ENCODE results near the gene LIG3.
"Not testable (repeated sequence)": the region's sequence is repeated elsewhere in the genome, so short reads cannot be mapped to it uniquely, and the experiment has no call there.

Gene LIG3

DNA sequence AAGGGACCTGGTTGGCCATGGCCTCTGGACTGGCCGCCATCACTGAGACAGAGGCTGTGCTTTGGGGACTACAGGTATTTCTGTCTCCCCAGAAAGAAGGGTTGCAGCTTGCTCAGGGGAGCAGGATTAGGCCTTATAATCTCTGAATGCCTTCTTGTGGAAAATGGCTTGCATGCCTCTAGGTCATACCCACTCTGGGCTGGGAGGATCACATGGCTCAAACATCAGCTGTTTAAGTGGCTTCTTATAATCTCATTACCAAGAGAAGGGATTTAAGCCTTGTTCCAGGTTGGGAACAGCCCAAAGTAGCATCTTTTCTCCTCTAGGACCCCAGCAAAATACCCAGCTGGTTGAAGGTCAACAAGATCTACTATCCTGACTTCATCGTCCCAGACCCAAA, 19.1 kb downstream of the LIG3 start:
- no peak for DNase-seq (ENCODE audit: low read depth in 3 of 3)

DNA sequence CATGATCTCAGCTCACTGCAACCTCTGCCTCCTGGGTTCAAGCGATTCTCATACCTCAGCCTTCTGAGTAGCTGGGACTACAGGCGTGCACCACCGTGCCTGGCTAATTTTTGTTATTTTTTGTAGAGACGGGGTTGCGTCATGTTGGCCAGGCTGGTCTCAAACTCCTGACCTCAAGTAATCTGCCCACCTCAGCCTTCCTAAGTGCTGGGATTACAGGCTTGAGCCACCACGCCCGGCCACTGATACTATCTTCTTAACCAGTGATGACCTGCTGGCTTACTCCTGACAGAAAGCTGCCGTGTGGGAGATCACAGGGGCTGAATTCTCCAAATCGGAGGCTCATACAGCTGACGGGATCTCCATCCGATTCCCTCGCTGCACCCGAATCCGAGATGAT, 20.7 kb downstream of the LIG3 start:
- not testable (repeated sequence) for DNase-seq (ENCODE audit: low read depth in 3 of 3)

DNA sequence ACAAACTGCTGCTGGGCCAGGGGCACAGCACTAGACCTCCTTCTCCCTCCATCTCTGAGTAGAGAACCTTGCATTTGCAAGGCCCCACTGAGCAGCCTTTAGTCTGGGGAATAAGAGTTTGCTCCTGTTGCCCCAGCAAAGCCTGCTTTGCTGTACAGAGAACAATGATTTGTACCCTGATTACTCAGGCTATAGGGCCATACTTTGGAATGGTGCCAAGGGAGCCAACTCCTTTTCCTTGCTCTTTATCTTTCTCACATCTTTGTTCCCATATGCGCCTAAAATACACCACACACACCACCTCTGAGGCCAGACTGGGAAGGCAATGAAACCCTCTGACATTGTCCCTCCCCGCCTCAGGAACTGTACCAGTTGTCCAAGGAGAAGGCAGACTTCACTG, 21.2 kb downstream of the LIG3 start:
- DNase-seq (ENCODE audit: low read depth in 3 of 3) = no peak

DNA sequence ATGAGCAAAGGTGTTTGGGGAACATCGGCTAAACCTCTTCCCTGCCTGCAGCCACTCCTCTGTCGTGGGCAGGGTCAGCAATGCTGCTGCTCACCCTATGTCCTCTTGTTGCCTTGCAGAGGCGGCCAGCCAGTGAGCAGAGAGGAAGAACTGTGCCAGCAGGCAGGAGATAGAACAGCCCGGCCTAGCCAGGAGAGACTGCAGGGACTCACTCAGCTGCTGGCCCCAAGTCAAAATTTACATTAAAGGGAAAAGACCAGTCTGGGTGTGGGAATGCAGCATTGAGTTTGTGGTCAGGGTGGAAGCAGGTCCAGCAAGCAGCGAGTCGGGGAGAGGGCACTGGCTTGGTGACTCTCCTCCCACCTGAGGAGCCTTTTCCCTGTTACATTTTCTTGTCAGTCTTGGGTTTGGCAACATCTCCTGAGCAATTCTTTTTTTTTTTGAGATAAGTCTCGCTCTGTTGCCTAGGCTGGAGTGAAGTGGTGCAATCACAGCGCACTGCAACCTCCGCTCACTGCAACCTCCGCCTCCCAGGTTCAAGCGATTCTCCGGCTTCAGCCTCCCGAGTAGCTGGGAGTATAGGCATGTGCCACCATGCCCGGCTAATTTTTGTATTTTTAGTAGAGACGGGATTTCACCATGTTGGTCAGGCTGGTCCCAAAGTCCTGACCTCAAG, 22.7 kb downstream of the LIG3 start:
- no peak for DNase-seq (ENCODE audit: low read depth in 3 of 3)

DNA sequence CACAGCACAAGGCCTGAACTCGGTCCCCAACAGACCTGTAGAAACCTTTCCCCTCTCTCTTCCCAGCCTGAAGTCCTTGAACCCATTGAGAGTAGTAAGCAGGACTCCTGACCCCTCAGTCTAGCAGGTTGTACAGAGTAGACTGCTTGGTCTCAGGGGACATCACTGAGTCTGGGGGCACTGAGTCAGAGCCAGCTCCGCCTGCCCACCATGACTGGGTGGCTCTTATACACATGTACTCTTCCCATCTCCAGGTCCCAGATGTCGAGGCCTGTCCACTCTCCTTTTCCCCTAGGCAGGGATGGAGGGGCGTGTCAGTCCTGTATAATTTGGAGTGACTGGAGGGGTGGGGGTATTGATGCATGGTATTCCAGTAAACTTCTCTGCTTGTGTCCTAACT, 23.5 kb downstream of the LIG3 start:
- DNase-seq (ENCODE audit: low read depth in 3 of 3) = no peak

GRCh38 chr17:35006345-35006744, 26.0 kb downstream of the LIG3 start:
- no peak for DNase-seq (ENCODE audit: low read depth in 3 of 3)

DNA sequence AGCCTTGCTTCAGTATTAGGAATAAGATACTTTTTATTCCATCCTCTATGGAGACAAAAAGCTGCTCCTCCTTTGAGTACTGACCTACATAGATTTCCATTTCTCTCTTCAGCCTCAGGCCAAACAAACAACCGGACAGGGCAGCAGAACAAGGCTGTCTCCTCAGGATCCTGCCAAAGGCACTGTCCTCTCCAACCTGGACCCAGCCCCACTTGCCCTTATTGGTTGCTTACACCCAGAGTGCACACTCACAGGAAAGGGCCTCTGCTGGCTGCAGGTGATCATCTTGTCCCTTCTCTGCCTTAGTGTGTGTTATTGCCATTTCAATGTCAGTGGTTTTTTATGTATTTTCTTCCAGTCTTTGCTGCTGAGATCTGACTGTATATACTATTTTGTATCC, 26.6 kb downstream of the LIG3 start:
- no peak for DNase-seq (ENCODE audit: low read depth in 3 of 3)

DNA sequence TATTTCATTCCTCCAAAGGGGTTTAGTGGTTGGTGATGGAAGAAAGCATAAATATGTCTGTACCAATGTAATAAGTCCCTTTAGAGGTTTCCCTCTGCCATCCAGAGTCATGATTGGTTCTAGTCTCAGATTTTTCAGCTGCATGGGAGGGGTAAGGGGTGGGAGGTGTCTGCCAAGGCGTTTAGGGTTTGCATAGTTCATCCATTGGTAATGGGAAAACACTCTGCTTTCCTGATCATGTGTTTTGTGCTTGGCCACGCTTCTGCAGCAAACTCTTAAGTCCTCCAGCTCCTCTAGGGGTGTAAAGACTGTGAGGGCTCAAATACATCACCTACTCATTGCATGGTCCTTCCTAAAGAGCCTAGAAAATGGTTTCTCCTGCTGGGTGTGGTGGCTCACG, 29.8 kb downstream of the LIG3 start:
- DNase-seq (ENCODE audit: low read depth in 3 of 3) = no peak

DNA sequence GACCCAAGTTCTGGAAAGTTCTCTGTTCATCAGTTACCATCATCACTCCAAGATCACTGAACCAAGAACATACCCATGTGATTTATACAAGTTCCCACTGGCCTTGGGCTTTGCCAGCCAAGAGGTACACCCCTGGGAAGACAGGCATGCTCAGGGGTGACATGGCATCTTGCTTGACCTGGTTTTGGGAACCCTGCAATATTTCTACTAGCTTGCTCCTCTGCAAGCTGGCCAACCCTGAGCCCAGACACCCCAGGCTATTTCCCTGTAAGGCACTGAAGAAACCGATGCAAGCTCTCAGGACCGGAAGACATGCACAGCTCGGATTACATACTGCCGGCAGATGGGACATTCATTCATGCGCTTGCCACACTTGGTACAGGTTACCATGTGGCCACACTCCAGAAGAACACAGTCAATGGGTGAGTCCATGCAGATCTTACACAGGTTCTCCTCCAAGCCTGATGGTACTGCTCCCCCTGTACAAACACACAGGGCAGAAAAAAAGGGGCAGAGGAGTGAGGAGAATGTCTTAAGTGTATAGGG, 31.4 kb downstream of the LIG3 start:
- DNase-seq (ENCODE audit: low read depth in 3 of 3) = no peak

DNA sequence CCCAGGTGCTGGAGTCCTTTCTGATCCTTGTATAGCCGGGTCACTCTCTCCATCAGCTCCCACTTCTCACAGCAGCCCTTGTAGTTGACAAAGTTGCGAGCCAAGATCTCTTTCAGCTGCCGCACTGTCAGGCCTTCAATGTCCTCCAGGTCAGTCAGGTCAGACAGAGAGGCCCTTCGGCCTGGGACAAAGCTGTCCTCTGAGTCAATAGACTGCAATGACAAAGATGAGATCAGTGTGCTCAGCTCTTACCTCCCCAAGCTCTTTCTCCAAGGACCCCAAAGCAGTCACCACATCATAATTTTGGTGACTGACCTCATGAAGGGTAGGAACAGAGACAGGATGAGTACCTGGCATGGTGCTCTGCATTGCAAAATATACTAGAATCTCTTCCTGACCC, 36.1 kb downstream of the LIG3 start:
- DNase-seq (ENCODE audit: low read depth in 3 of 3) = no peak

DNA sequence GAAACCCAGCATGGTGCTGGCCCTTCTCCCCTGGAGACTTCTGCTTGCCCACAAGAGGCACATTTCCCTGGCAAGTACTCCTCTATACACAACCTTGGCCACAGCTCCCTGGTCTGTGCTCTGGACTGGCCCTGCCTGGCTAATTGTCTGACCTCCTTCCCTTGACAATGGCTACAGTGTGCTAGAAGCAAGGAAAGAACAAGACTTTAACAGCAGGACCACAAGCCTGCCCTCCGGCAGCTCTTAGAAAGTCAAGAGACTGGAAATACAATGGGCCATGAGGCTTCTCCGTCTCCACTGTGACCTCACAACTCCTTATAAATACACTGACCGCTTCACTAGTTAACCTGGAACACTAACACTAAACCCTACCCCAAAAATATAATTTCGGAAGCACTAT, 36.7 kb downstream of the LIG3 start:
- no peak for DNase-seq (ENCODE audit: low read depth in 3 of 3)

DNA sequence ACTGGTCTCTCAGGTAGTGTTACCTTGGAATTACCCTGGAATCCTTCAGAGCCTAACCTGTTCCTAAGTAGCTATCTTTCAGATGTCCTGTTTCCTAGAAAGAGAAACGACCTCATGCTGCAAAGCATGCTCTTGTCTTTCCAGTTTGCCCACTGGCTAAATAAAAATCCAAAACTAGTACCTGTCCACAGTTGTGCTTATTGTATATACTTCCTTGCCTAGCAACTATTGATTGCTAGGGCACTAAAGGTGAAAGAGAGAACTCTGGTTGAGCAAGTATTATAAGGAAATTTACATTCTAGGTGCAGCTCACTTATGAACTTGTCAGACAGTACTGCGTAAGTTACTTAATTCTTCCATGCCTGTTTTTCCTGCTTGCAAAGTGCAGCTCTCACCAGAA, 38.5 kb downstream of the LIG3 start:
- DNase-seq (ENCODE audit: low read depth in 3 of 3) = no peak

GRCh38 chr17:35019386-35020179, 39.3 kb downstream of the LIG3 start:
- DNase-seq (ENCODE audit: low read depth in 3 of 3) = no peak

- DNase-seq (ENCODE audit: low read depth in 3 of 3) = no peak
Observed at GRCh38 chr17:35021520-35022380, 41.4 kb downstream of the LIG3 start.

- DNase-seq (ENCODE audit: low read depth in 3 of 3) = peak; percentile 58 to 69 (median 64)
Observed at GRCh38 chr17:35022536-35023063, 42.3 kb downstream of the LIG3 start.

- DNase-seq (ENCODE audit: low read depth in 3 of 3) = no peak
Observed at GRCh38 chr17:35023538-35023937, 43.2 kb downstream of the LIG3 start.

- no peak for DNase-seq (ENCODE audit: low read depth in 3 of 3)
Observed at GRCh38 chr17:35025541-35025940, 45.2 kb downstream of the LIG3 start.

- not testable (repeated sequence) for DNase-seq (ENCODE audit: low read depth in 3 of 3)
Observed at GRCh38 chr17:35028097-35028496, 47.8 kb downstream of the LIG3 start.

GRCh38 chr17:35028531-35029262, 48.4 kb downstream of the LIG3 start:
- DNase-seq (ENCODE audit: low read depth in 3 of 3) = no peak

DNA sequence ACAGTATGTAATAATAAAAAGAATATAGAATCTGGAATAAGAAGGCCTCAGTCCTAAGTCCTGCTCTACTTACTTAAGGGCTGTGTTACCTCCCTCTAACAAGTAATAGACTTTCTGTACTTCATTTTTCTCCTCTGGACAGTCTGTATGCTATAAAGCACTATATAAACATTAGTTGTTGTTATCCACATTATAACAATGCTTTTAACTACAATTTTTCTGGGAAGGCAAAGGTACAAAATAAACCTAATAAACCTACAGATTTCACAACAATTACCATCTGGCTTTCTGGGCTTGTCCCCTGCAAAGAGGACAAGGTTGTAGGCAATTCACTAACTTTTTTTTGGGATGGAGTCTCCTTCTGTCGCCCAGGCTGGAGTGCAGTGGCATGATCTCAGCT, 50.5 kb downstream of the LIG3 start:
- no peak for DNase-seq (ENCODE audit: low read depth in 3 of 3)

DNA sequence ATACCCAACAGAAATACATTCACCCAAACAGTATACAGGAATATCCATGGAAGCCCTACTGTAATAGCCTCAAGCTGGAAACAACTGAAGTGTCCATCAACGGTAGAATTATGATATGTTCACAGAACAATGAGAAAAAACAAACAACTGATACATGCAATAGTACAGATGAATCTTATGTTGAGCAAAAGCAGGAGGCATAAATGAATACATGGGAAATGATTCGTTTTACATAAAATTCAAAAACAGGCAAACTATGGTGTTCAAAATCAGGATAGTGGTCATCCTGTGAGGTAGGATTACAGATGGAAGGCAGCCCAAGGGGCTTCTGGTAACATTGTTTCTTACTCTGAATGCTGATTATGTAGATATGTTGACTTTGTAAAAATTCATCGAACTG, 58.1 kb downstream of the LIG3 start:
- DNase-seq (ENCODE audit: low read depth in 3 of 3) = no peak

All from stimulated activated CD4-positive, alpha-beta T cell treated with anti-CD3 and anti-CD28 coated beads, TNF-alpha, amount 100 ng/mL, for 48 hours (primary cell).